Thymus (tissue), 11 donors: ENCODE measurements around the gene MRPL46. TPM values are rescaled to one million over a fixed set of nuclear protein-coding genes. Genes with fewer than 3 reads are reported as not detected.
"Not testable (repeated sequence)": the region's sequence is repeated elsewhere in the genome, so short reads cannot be mapped to it uniquely, and the experiment has no call there.

ENCODE experiments used
- DNase-seq, 9 donors: peaks; one replicate each; pipeline ENCODE4 v3.0.0-alpha.2; 2013; ENCODE audit warnings: low spot score in 9 of 9, low read depth in 6 of 9, missing footprints in 1 of 9
- H3K27ac ChIP-seq, 2 donors: one replicate each; pipeline ENCODE4 v1.5.1; 2013; ENCODE audit warnings: control low read depth in 1 of 2, low read depth in 1 of 2, low read length in 1 of 2, mild to moderate bottlenecking in 1 of 2, moderate library complexity in 1 of 2
- H3K27me3 ChIP-seq, 2 donors: one replicate each; pipeline ENCODE4 v1.5.1; 2013; ENCODE audit warnings: low read length in 1 of 2; ENCODE audit not compliant: control insufficient read depth in 2 of 2, insufficient read depth in 1 of 2
- H3K36me3 ChIP-seq, 2 donors: one replicate each; pipeline ENCODE4 v1.5.1; 2013; ENCODE audit warnings: low read length in 1 of 2, mild to moderate bottlenecking in 1 of 2, moderate library complexity in 1 of 2; ENCODE audit not compliant: control insufficient read depth in 2 of 2, insufficient read depth in 2 of 2
- H3K4me1 ChIP-seq, 2 donors: one replicate each; pipeline ENCODE4 v1.5.1; 2013; ENCODE audit warnings: low read length in 2 of 2; ENCODE audit not compliant: control insufficient read depth in 2 of 2, insufficient read depth in 2 of 2
- H3K4me3 ChIP-seq, 2 donors: one replicate each; pipeline ENCODE4 v1.5.1; 2013; ENCODE audit warnings: low read length in 2 of 2, control low read depth in 1 of 2, mild to moderate bottlenecking in 1 of 2
- H3K9me3 ChIP-seq, 2 donors: one replicate each; pipeline ENCODE4 v1.5.1; 2013; ENCODE audit warnings: low read length in 1 of 2, mild to moderate bottlenecking in 1 of 2; ENCODE audit not compliant: control insufficient read depth in 2 of 2, insufficient read depth in 1 of 2
- WGBS: extraction: QIAGEN DNeasy Blood & Tissue Kit; methylation state at CpG from one replicate; pipeline ENCODE4 v1.1.7; 2013; 5-methylcytosine and 5-hydroxymethylcytosine counted together
- polyA plus RNA-seq: library from polyadenylated mRNA; stranded (reverse); fragments of 200-250 nt; gene quantifications from one replicate; pipeline ENCODE4 v1.2.3, GENCODE V29; 2013
- total RNA-seq: library from RNA; stranded (reverse); fragments of 120-200 nt; gene quantifications from one replicate; pipeline ENCODE4 v1.2.4, GENCODE V29; 2013
- donor health status: healthy.

The MRPL46 gene
- total and polyA plus RNA-seq, 2 donors: 29.7 to 31.7 TPM

DNA sequence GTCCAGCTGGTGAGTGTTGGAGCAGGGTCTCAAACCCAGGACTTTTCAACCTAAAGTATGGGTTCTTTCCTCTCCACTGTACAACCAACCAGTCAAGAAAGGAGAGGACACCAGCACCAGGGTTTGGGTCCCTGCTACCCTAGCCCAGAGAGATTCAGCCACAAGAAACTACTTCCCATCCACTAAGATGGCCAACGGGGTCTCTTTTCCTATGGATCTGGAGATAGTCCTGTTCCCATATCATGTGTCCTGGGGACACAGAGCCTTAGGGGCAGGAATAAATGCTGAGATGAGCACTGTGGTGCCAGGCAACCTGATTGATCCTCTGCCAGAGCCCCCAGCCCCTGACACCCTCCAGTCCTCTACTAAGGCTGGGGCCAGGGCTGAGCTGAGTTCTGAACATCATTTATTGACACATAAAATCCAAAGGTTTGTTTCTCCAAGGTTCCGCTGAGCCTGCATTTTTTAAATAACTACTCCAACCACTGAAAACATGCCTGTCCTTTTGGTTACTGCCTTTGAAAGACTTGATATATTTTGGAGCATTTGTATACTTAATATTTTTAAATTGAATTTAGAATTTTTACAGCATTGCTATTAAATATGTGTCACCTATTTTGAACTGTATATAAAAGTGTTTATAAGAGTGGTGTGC is 26.0 kb downstream of the MRPL46 start:
- peaks cover 0 to 4% of the 10 kb centered on the region in 2 donors for H3K27me3 ChIP-seq
- H3K36me3 ChIP-seq: no peaks in the 10 kb centered on the region
- no peaks in the 10 kb centered on the region for H3K4me1 ChIP-seq
- no peak overlapping the region for H3K27ac ChIP-seq
- no peaks in the 10 kb centered on the region for H3K9me3 ChIP-seq
- WGBS: 97% methylated on average over 2 of the region's 2 CpGs
- no peak for DNase-seq
- H3K4me3 ChIP-seq: no peak overlapping the region

DNA sequence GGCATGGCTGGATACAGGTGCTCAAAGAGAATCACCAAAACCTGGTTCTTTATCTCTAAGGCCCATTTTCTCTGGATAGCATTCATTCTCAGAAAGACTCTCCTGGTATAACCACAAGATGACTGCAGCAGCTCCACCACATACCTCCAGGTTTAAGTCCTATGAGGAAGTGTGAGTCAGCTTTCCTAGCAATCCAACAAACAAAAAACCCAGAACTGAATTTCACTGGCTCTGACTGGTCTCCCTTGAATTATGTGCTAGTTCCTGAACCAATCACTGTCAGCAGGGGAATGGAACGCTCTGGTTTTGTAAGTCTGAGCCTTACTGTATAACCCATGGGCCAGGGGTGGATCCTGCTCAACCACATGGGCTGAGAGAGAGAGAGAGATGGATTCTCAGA is 27.2 kb downstream of the MRPL46 start:
- Histone ChIP-seq H3K36me3 (no peaks in the 10 kb centered on the region), H3K4me1 (no peaks in the 10 kb centered on the region), H3K27ac (no peak overlapping the region), H3K4me3 (no peak overlapping the region), H3K9me3 (no peaks in the 10 kb centered on the region), H3K27me3 (peaks cover 0 to 5% of the 10 kb centered on the region in 2 donors)
- no peak for DNase-seq
- WGBS: 90% methylated on average over 1 of the region's 1 CpG

DNA sequence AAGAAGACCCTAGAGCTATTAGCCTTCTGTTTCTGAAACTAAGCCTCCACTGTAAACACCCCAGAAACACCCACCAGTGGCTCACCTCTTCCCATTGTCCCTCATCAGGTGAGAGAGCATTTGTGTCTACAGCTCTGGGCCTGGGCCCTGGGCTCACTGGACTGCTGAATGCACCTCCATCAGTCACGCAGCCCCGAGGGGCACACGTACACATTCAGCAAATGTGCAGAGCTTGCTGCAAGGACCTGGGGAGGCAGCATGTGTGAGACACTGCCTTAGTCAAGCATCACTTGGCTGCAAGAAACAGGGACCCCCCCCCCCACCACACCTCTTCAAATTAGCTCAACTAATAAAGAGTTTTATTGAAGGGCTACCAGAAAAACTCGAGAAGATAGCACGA is 29.0 kb downstream of the MRPL46 start:
- Histone ChIP-seq H3K4me3 (no peak overlapping the region), H3K36me3 (no peaks in the 10 kb centered on the region), H3K27me3 (peaks cover 0 to 5% of the 10 kb centered on the region in 2 donors), H3K9me3 (no peaks in the 10 kb centered on the region), H3K27ac (no peak overlapping the region), H3K4me1 (no peaks in the 10 kb centered on the region)
- WGBS: 89% methylated on average over 5 of the region's 5 CpGs
- no peak for DNase-seq

DNA sequence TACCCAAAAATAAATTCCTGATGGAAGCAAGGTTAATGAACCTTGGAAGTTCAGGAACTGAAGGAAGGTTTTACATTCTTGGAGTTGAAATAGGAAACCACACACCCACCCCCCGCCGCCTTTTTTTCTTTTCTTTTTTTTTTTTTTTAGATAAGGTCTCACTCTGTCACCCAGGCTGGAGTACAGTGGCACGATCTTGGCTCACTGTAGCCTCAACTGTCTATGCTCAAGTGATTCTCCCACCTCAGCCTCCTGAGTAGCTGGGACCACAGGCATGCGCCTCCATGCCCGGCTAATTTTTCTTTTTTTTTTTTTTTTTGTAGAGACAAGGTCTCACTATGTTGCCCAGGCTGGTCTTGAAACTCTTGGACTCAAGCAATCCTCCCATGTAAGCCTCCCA is 33.1 kb downstream of the MRPL46 start:
- H3K4me1 ChIP-seq, H3K9me3 ChIP-seq, H3K4me3 ChIP-seq, DNase-seq, H3K27ac ChIP-seq, H3K36me3 ChIP-seq, H3K27me3 ChIP-seq: not testable (repeated sequence)
- WGBS: 87% methylated on average over 5 of the region's 5 CpGs

DNA sequence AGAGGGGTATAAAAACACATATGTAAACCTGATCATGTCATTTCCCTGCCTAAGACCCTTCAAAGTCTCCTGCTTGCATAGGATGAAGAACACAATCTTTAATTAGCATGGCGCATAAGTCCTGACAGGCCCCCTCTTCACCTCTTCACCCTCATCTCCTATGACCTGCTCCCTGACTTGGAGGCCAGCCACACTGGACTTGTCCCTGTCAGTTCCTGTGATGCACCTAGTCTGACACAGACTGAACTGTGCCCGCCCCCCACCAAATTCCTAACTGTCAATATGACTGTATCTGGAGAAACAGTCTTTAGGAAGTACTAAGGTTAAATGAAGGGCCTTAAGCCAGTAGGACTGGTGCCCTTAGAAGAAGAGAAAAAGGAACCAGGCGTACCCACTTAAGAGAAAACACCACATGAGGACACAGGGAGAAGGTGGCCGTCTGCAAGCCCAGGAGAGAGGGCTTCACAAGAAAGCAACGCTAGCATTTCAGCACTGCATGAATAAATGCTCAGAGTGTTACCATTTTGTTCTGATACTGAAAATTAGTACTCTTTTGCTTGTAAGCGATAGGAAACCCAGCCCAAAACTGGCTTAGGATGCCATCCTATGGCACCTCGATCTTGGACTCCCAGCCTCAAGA is 34.0 kb downstream of the MRPL46 start:
- no peaks in the 10 kb centered on the region for H3K36me3 ChIP-seq
- H3K9me3 ChIP-seq: no peaks in the 10 kb centered on the region
- H3K27me3 ChIP-seq: peaks cover 0 to 9% of the 10 kb centered on the region in 2 donors
- 94% methylated on average over 7 of the region's 7 CpGs for WGBS
- H3K4me3 ChIP-seq: no peak overlapping the region
- no peak overlapping the region for H3K27ac ChIP-seq
- no peaks in the 10 kb centered on the region for H3K4me1 ChIP-seq
- DNase-seq: no peak

DNA sequence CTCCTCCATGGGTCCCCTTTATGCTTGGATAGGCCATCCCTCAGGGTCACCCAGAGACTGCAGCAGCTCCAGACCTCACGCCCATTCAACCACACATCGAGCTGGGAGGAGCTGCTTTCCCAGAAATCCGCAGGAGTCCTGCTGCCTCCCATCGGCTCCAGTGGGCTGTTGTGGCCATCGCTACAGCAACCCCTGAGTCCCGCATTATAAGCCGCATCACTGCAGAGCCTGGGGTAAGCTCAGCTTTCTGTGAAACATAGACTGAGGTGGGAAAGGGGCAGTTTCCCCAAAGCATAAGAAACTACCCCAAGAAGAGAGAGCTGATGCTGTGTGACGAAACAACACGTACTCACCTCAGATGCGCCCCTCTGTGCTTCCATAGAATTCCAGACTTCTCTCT is 35.7 kb downstream of the MRPL46 start:
- Histone ChIP-seq H3K4me1 (no peaks in the 10 kb centered on the region), H3K27ac (no peak overlapping the region), H3K9me3 (no peaks in the 10 kb centered on the region), H3K36me3 (no peaks in the 10 kb centered on the region), H3K27me3 (peaks cover 0 to 12% of the 10 kb centered on the region in 2 donors), H3K4me3 (no peak overlapping the region)
- 91% methylated on average over 10 of the region's 10 CpGs for WGBS
- no peak for DNase-seq

DNA sequence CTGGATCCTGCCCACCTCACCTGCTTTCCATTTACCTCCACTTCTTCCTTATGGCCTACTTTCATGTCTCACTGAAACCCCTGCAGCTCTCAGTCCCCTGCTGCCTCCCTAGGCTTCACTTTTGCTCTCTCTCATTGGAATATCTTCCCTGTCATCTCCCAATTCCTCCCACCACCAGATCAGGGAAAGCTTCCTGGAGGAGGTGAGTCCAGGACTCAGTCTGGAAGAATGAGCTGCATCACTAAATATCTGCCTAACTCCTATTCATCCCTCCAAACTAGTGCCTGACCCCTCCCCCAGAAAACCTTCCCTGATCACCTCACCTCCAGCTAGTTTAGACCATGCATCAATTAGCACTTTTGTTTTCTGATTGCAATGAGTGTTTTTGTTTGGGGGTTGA is 37.1 kb downstream of the MRPL46 start:
- no peak for DNase-seq
- H3K4me3 ChIP-seq: no peak overlapping the region
- H3K27me3 ChIP-seq: peaks cover 0 to 10% of the 10 kb centered on the region in 2 donors
- no peaks in the 10 kb centered on the region for H3K9me3 ChIP-seq
- H3K27ac ChIP-seq: no peak overlapping the region
- no peaks in the 10 kb centered on the region for H3K4me1 ChIP-seq
- no peaks in the 10 kb centered on the region for H3K36me3 ChIP-seq

DNA sequence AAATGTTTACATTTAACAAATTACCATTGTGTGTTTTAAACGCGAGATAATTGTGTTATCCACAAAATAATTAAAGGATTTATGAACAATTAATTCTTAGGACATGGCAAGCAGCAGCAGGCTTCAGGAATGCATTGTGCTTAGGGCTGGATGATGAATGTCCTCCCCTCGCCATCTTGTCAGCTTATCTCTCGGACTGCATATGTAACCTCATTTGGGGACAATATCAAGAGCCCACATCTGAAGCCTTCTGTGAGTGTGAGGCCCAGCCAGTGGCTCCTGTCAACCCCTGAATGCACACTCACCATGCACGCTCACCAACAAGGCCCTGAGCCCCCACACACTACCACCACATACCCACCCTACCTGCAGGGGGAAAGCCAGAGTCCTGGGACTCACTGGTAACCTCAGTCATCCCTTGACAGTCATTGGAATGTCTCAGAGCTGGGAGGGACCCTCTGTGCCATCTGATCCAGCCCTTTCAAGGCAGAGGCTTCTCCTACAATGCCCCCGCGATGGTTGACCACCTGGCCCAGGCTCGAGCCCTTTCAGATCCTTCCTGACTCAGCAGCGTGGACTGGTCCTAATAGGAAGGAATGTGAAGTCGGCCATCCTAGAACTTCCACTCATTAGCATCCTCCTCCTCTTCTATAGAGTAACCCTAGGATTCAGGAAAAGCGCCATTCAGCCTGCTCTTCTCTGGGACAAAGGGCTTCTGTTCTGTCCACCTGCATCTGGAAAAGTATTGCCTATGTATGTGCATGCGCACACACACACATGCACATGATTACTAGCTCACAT is 38.2 kb downstream of the MRPL46 start:
- Histone ChIP-seq H3K4me3 (no peak overlapping the region), H3K36me3 (no peaks in the 10 kb centered on the region), H3K27ac (no peak overlapping the region), H3K27me3 (peaks cover 0 to 10% of the 10 kb centered on the region in 2 donors), H3K9me3 (no peaks in the 10 kb centered on the region), H3K4me1 (no peaks in the 10 kb centered on the region)
- no peak for DNase-seq
- 91% methylated on average over 12 of the region's 12 CpGs for WGBS

DNA sequence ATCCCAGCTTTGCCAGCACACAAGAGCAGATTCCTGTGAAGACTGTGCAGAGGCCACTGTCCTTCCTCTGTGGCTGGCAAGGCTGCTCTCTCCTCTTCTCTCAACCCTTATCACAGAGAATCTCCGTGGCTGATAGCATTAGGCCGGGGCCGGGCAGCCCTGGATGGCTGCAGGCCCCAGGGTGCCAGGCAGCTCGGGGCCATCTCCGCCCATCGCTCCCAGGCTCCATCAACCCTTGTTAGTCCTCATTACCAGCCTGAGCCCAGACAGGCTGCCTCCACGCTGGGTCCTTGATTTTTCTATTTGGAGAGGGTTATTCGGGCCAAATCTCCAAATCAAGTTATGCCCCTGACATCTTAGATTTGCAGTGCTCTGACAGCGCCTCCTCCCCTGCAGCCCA is 39.1 kb downstream of the MRPL46 start:
- H3K27me3 ChIP-seq: peaks cover 0 to 10% of the 10 kb centered on the region in 2 donors
- DNase-seq: no peak
- no peak overlapping the region for H3K4me3 ChIP-seq
- H3K9me3 ChIP-seq: no peaks in the 10 kb centered on the region
- H3K4me1 ChIP-seq: no peaks in the 10 kb centered on the region
- WGBS: 63% methylated on average over 9 of the region's 9 CpGs
- H3K27ac ChIP-seq: no peak overlapping the region
- no peaks in the 10 kb centered on the region for H3K36me3 ChIP-seq
